Activated CD4-positive, alpha-beta T cell treated with anti-CD3 and anti-CD28 coated beads, Interleukin-2, amount 50 U/mL, for 48 hours (primary cell): Measurements from ENCODE around the gene AXIN2.
A peak's percentile ranks its signal among the peaks of the same experiment; 100 is the strongest.
"Not testable (repeated sequence)": the region's sequence is repeated elsewhere in the genome, so short reads cannot be mapped to it uniquely, and the experiment has no call there.

ENCODE experiments used
- DNase-seq, 2 experiments: peaks; one replicate each; pipeline ENCODE4 v3.0.0-alpha.2; 2020

Gene AXIN2

GRCh38 chr17:65515959-65516948 is 45.2 kb downstream of the AXIN2 start:
- no peak for DNase-seq

- DNase-seq: no peak
Observed at GRCh38 chr17:65515512-65515911, 45.9 kb downstream of the AXIN2 start.

DNA sequence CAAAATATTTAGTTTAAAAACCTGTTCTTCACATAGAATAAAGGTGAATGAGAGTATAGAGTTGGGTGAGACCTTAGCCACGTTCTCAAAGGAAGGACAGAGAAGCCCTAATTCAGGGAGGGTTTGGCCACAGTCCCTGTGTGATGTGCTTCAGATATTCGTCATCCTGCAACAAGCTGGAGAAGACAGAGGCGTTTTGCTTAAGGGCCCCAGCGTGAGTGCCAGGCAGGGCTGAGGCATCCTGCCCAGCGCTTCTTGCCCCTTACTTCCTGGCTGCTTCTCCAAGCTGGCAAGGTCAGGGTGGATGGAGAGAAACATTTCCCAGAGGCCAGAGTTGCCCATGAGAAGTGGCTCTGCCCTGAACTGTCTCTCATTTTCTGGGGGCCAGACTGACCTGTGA is 46.9 kb downstream of the AXIN2 start:
- DNase-seq: peak in 1 of 2 experiments; percentile 46

DNA sequence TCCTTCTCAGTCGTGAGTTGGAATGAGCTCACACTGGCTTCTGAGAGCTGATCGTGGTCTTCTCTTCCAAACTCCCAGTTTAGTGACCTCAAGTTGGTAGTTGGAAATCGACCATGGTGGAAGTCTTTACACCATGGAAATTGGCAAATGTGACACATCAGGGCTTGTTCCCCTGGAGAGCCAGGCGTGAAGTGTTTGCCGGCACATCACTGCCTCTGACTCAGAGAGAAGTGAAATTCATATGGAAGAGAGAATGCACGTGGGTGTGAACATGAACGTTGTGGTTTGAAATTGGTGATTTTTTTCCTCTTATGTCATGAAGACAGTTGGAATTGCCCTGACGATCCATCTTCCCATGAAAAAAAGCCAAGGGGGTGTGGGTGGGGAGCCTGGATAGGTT is 47.4 kb downstream of the AXIN2 start:
- peak; percentile 34 to 56 for DNase-seq

DNA sequence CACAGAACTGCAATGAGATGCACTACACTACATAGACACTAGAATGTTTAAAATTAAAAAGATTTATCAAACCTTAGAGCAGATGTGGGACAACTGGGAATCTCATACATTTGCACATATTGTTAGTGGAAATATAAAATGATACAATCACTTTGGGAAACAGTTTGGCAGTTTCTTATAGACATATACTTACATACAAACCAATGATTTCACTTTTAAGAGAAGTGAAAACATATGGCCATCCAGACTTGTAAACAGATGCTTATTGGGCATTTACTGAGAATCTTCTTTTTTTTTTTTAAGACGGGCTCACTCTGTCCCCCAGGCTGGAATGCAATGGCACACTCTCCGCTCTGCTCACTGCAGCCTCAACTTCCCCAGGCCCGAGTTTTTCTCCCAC is 50.1 kb downstream of the AXIN2 start:
- no peak for DNase-seq

DNA sequence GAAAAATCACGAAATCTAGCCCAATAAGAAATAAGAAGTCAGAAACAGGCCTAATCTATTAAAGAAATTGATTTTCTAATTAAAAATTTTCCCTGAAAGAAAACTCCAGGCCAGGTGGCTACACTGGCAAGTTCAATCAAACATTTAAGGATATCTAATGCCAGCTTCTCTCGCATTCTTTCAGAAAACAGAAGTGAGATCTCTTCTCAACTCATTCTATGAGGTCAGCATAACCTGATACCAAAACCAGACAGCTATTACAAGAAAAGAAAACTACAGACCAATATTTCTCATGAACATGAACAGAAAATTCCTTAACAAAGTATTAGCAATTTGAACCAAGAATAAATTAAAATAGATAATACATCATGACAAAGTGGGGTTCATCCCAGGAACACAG is 52.4 kb downstream of the AXIN2 start:
- DNase-seq: no peak

DNA sequence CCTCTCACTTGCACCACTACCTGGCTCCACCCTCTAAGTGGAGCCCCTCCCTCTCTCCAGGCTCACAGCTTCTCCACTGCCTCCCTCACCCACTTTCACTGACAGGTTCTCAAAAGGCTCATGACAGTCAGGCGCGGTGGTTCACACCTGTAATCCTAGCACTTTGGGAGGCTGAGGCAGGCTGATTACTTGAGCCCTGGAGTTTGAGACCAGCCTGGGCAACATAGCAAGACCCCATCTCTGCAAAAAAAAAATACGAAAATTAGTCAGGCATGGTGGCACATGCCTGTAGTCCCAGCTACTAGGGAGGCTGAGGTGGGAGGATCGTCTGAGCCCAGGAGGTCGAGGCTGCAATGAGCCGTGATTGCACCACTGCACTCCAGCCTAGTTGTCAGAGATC is 56.8 kb downstream of the AXIN2 start:
- not testable (repeated sequence) for DNase-seq

DNA sequence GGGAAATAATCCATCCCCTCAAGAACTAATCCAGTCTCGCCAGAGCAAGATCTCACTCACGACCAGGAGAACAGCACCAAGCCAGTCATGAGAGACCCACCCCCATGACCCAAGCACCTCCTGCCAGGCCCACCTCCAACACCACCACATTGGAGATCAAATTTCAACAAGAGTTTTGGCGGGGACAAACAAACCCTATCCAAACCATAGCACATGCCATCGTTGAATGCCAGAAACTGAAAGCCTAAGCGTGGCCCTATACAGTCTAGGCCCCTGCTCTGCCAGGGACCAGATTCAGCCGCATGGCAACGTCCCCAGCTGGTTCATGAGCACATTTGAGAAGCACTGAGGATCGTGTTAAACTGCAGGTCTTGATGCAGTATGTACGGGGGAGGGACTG is 57.3 kb downstream of the AXIN2 start:
- no peak for DNase-seq

GRCh38 chr17:65503557-65503956 is 57.9 kb downstream of the AXIN2 start:
- DNase-seq: no peak

DNA sequence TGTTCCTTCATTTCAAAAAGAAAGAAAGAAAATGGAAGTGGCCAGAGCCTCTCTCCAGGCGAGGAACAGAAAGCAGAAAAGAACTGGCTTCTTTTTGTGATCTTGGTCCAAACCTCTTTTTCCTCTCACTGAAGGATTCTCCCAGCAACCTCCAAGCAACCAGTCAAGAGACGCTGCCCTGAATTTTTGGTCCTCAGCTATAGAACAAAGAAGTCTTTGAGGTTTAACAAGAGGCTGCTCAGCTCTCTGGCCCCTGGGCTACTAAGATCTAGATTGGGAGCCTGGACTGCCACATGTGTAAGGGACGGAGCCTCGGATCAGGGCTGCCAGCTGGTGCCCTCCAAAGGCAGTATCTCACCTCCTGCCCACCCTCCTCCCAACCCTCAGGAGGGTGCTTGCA is 62.6 kb downstream of the AXIN2 start:
- no peak for DNase-seq

- DNase-seq: no peak
Observed at GRCh38 chr17:65496801-65497200, 64.6 kb downstream of the AXIN2 start.

DNA sequence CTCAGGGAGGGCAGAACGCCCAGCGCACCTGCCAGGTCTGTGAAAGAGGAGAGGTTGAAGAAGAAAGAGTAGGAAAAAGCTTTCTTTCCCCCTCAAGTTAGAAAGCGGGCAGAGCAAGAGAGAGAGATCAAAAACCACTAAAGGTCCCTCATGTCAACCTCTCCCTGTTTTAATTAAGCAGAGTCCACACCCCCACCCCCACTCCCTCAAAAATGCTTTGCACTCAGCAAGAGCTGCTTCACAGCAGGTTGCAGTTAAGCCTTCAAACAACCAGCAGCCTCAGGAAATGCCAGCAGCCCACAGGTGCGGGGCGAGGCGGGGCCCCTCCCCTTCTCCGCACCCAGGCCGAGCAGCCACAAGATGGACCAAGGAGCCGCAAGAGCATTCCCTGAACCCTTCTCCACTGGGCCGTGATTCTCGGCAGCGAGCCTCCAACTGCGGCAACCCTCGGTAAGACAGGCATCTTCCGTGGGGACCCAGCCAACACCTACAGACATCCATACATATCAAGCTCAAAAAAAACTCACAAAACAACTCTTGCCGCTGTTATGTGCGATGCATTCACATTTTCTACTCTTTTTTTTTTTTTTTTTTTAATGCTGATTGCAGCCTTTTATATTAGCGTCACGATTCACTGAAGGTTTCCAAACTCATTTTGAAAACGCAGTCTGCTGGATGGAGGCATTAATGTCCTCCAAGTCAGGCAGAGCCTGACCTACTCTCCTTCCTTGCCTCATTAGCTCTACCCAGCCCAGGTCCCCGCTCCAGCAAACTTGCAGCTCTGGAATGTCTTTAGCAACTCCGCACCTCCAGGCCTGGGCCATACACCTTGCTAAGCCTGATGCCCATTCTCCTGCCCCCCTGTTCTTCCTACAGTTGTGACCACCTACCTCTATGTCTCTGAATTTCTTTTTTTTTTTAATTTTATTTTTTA is 66.1 kb downstream of the AXIN2 start:
- peak in 1 of 2 experiments; percentile 13 for DNase-seq

GRCh38 chr17:65489413-65490155 is 71.9 kb downstream of the AXIN2 start:
- no peak for DNase-seq

DNA sequence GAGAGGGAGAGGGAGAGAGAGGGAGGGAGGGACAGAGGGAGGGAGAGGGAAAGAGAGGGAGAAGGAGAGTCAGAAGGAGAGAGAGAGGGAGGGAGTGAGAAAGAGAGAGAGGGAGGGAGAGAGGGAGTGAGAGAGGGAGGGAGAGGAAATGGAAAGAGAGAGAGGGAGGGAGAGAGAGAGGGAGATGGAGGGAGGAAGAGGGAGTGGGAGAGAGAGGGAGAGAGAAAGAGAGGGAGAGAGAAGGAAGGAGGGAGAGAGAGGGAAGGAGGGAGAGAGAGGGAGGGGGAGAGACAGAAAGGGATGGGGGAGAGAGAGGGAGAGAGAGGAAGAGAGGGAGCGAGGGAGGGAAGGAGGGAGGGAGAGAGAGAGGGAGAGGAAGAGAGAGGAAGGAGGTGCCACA is 72.8 kb downstream of the AXIN2 start:
- no peak for DNase-seq

- DNase-seq: no peak
Observed at GRCh38 chr17:65487990-65488389, 73.5 kb downstream of the AXIN2 start.

DNA sequence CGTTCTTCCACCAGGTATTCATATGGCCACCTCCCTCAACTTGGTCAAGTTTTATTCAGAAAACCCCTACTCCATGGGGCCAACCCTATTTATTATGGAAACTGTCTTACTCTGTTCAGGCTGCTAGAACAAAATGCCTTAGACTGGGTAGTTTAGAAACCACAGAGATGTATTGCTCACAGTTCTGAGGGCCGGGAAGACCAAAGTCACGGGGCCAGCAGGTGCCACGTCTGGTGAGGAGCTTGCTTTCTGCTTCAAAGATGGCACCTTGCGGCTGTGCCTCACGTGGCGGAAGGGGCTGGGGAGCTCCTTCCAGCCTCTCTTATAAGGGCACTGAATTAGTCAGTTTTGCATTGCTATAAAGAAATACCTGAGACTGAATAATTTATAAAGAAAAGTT is 74.3 kb downstream of the AXIN2 start:
- no peak for DNase-seq

DNA sequence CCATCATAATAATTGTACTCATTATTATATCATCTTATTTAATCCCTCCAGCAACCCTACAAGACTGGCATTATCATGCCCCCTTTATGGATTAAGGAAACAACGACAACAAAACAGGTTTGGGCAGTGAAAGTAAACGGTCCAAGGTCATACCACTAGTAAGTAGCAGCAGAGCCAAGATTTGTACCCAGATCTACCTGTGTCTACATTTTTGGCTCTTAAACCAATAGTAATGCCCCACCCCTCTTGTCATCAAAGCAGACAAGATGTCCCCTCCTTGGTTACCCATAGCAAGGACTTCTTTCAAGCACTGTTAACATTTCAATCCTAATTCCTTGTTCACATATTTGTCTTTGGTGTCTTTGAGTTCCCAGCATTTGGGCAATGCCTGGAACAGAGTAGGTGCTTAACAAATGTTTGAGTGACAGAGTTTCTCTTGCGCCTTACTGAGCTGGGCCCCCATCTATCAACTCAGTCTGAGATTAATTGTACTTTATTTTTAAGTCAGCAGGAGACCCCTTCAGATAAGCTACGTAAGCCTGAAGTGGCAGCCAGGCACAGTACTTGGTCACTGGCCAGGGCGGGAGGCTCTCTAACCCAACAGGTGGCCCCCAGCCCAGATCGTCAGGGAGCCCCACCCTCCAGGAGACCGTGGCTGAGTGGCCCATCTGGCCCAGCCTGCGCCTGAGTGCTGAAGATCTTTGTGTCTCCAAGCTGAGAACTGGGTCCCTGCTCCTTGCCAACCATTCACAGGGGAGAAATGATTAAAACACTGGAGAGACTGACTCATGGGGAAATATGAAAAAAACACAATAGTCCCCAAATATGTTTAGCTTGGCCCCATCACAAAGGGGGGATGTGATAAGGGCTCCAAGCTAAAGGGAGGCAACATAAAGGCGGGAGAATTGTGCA is 75.8 kb downstream of the AXIN2 start:
- DNase-seq: no peak

DNA sequence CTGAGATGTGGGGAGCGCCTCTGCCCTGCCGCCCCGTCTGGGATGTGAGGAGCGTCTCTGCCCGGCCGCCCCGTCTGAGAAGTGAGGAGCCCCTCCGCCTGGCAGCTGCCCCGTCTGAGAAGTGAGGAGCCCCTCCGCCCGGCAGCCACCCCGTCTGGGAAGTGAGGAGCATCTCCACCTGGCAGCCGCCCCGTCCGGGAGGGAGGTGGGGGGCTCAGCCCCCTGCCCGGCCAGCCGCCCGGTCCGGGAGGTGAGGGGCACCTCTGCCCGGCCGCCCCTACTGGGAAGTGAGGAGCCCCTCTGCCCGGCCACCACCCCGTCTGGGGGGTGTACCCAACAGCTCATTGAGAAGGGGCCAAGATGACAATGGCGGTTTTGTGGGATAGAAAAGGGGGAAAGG is 77.0 kb downstream of the AXIN2 start:
- not testable (repeated sequence) for DNase-seq

DNA sequence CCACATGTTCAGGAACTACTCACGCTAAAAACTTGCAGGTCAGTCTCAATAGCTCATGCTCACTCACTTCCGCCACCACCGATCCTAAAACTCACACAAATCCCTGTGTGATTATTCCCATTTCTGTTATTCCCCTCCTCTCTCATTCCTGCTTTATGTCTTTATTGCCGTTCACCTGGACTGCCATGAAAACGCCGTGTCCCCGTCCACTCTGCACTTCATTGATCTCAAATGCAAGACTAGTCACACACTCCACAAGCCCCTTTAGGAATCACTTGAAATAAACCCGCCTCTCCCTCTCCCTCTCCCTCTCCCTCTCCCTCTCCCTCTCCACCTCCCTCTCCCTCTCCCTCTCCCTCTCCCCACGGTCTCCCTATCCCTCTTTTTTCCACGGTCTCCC is 78.0 kb downstream of the AXIN2 start:
- no peak for DNase-seq

- no peak for DNase-seq
Observed at GRCh38 chr17:65482201-65482600, 79.2 kb downstream of the AXIN2 start.

DNA sequence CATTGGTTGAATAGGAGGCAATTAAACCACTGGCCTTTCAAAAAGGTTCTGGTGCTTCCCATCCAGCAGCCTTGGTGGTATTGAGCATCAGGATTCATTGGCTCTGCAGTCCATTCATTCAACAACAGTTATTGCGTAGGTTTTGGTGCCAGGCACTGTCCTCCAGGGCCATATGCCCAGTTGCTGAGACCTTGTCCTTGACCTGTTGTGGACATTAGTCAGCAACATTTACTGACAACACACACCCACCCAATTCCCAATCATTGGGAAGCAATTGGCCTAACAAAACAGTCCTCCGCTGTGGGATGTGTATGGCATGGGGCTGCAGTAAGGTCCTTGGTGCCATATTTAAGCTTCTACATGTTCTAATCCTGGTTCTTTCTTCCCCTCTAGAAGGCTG is 82.2 kb downstream of the AXIN2 start:
- no peak for DNase-seq
